Loucy (cell line): Measurements from ENCODE around the gene FANCB.

ENCODE experiments used
- H2AFZ ChIP-seq: fragments of 200-600 bp; sonication (generic); 2 replicates; pipeline ENCODE4 v1.6.0; 2016; ENCODE audit warnings: antibody characterized with exemption, mild to moderate bottlenecking, low read length, moderate library complexity
- H3F3A ChIP-seq: fragments of 200-600 bp; 2 replicates; pipeline ENCODE4 v1.6.0; 2016; ENCODE audit warnings: antibody characterized with exemption, low read depth, mild to moderate bottlenecking
- H3K27me3 ChIP-seq: fragments of 200-600 bp; sonication (generic); 2 replicates; pipeline ENCODE4 v1.6.1; 2014; ENCODE audit warnings: low read length, mild to moderate bottlenecking; ENCODE audit not compliant: insufficient read depth, poor library complexity, severe bottlenecking
- H3K36me3 ChIP-seq: fragments of 200-600 bp; sonication (generic); 2 replicates; pipeline ENCODE4 v1.6.1; 2016; ENCODE audit warnings: low read length; ENCODE audit not compliant: insufficient read depth
- H3K4me1 ChIP-seq: fragments of 200-600 bp; sonication (generic); 2 replicates; pipeline ENCODE4 v1.5.1; 2014; ENCODE audit warnings: low read length, mild to moderate bottlenecking; ENCODE audit not compliant: insufficient read depth, poor library complexity, severe bottlenecking
- H3K4me2 ChIP-seq: fragments of 200-600 bp; sonication (generic); 2 replicates; pipeline ENCODE4 v1.6.0; 2014; ENCODE audit warnings: antibody characterized with exemption, low read length, low read depth, mild to moderate bottlenecking; ENCODE audit not compliant: poor library complexity, severe bottlenecking
- H3K4me3 ChIP-seq: fragments of 200-600 bp; sonication (generic); 2 replicates; pipeline ENCODE4 v1.5.1; 2014; ENCODE audit warnings: low read length, mild to moderate bottlenecking, mixed read lengths; ENCODE audit not compliant: poor library complexity, severe bottlenecking
- H3K79me2 ChIP-seq: fragments of 200-600 bp; sonication (generic); 2 replicates; pipeline ENCODE4 v1.6.1; 2014; ENCODE audit warnings: low read length; ENCODE audit not compliant: insufficient read depth
- H3K9ac ChIP-seq: fragments of 200-600 bp; sonication (generic); 2 replicates; pipeline ENCODE4 v1.6.0; 2014; ENCODE audit warnings: mild to moderate bottlenecking, low read depth, low read length, moderate library complexity; ENCODE audit not compliant: poor library complexity, severe bottlenecking
- H3K9me2 ChIP-seq: fragments of 200-600 bp; sonication (generic); replicated peaks from 2 replicates; pipeline ENCODE4 v1.6.1; 2016; ENCODE audit warnings: low read depth, low read length, mixed read lengths
- H3K9me3 ChIP-seq: fragments of 200-600 bp; sonication (generic); 2 replicates; pipeline ENCODE4 v1.6.1; 2014; ENCODE audit warnings: mild to moderate bottlenecking, antibody characterized with exemption, low read length, low read depth; ENCODE audit not compliant: insufficient read depth
- H4K20me1 ChIP-seq: fragments of 200-600 bp; sonication (generic); 2 replicates; pipeline ENCODE4 v1.6.0; 2014; ENCODE audit warnings: antibody characterized with exemption, low read length, mild to moderate bottlenecking; ENCODE audit not compliant: insufficient read depth, poor library complexity, severe bottlenecking
- EZH2phosphoT487 ChIP-seq: fragments of 200-600 bp; IDR thresholded peaks from 2 replicates; pipeline ENCODE4 v1.6.1; 2018; ENCODE audit warnings: antibody characterized with exemption, mild to moderate bottlenecking, moderate library complexity, borderline replicate concordance
- TF ChIP-seq, protein P1 (sequence below): fragments of 200-600 bp; sonication (generic); conservative IDR thresholded peaks from 2 replicates; pipeline ENCODE4 v1.5.1; 2014; ENCODE audit warnings: mild to moderate bottlenecking, antibody characterized with exemption, low read length

FANCB gene

GRCh38 chrX:14826319-14826718 is 46.5 kb downstream of the FANCB start:
- no peak for TF ChIP-seq EZH2phosphoT487
- TF ChIP-seq, protein P1, sequence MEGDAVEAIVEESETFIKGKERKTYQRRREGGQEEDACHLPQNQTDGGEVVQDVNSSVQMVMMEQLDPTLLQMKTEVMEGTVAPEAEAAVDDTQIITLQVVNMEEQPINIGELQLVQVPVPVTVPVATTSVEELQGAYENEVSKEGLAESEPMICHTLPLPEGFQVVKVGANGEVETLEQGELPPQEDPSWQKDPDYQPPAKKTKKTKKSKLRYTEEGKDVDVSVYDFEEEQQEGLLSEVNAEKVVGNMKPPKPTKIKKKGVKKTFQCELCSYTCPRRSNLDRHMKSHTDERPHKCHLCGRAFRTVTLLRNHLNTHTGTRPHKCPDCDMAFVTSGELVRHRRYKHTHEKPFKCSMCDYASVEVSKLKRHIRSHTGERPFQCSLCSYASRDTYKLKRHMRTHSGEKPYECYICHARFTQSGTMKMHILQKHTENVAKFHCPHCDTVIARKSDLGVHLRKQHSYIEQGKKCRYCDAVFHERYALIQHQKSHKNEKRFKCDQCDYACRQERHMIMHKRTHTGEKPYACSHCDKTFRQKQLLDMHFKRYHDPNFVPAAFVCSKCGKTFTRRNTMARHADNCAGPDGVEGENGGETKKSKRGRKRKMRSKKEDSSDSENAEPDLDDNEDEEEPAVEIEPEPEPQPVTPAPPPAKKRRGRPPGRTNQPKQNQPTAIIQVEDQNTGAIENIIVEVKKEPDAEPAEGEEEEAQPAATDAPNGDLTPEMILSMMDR: no peak
- Histone ChIP-seq H3K9ac (no peak overlapping the region), H3K9me2 (no peaks in the 10 kb centered on the region), H2AFZ (no peak overlapping the region), H3K9me3 (no peaks in the 10 kb centered on the region), H3K4me2 (no peak overlapping the region), H3K4me3 (no peak overlapping the region), H3K4me1 (no peaks in the 10 kb centered on the region), H3K79me2 (no peaks in the 10 kb centered on the region), H3F3A (no peaks in the 10 kb centered on the region), H4K20me1 (no peaks in the 10 kb centered on the region), H3K36me3 (no peaks in the 10 kb centered on the region), H3K27me3 (no peaks in the 10 kb centered on the region)

DNA sequence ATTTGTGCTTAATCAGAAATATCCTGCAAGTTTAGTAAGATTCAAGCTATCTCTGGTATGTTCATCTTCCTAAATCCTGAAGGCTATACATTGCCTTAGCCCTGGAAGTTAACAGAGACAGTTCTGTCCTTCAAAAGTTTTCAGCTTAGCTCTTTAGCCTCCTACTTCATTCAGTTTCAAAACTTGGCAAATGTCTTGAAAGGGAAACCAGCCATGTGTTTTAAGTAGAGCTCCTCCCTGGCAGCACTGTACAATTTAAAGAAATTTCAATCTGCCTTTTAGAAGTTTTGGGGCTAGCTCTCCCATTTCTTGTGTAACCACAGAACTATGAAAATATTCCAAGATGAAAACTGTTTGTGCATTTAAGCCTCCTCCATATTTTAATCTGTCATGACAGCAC is 47.0 kb downstream of the FANCB start:
- Histone ChIP-seq H3K36me3 (no peaks in the 10 kb centered on the region), H3K27me3 (no peaks in the 10 kb centered on the region)

DNA sequence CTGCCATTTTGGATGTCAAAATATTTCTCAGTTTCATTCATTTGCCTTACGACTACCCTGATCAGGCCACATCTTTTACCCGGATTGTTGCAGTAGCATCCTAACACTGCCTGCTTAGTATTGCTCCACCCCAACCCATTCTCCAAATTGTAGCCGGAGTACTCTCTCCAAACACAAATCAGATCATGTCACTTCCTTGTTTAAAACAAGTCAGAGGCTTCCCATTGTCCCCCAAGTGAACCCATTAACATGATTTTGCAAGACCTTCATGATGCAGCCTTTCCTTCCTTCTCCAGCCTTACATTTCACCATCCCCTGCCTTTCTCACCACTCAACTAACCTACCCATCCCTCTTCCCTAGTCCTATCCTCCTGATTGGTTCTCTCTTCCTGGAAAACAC is 53.1 kb downstream of the FANCB start:
- Histone ChIP-seq H3K9ac (no peak overlapping the region), H3K9me2 (no peaks in the 10 kb centered on the region), H3K9me3 (no peaks in the 10 kb centered on the region), H3K36me3 (no peaks in the 10 kb centered on the region), H3K4me1 (no peaks in the 10 kb centered on the region), H3K4me3 (no peak overlapping the region), H3K4me2 (no peak overlapping the region), H3K27me3 (no peaks in the 10 kb centered on the region), H4K20me1 (no peaks in the 10 kb centered on the region), H3F3A (no peaks in the 10 kb centered on the region), H3K79me2 (no peaks in the 10 kb centered on the region), H2AFZ (no peak overlapping the region)
- TF ChIP-seq, protein P1: no peak
- TF ChIP-seq EZH2phosphoT487: no peak

More for the DNA sequence above, 47.0 kb downstream of the FANCB start:
- no peaks in the 10 kb centered on the region for H3K4me1 ChIP-seq
- H4K20me1 ChIP-seq: no peaks in the 10 kb centered on the region
- H3K9me2 ChIP-seq: no peaks in the 10 kb centered on the region
- no peak overlapping the region for H3K9ac ChIP-seq
- H3K9me3 ChIP-seq: no peaks in the 10 kb centered on the region
- no peaks in the 10 kb centered on the region for H3F3A ChIP-seq
- TF ChIP-seq EZH2phosphoT487: no peak
- TF ChIP-seq, protein P1: no peak
- no peak overlapping the region for H3K4me2 ChIP-seq
- H3K79me2 ChIP-seq: no peaks in the 10 kb centered on the region
- H3K4me3 ChIP-seq: no peak overlapping the region
- H2AFZ ChIP-seq: no peak overlapping the region
